ENCODE measurements around the gene EDRF1. TPM values are rescaled to one million over a fixed set of nuclear protein-coding genes. Genes with fewer than 3 reads are reported as not detected.

The EDRF1 gene
- total and polyA plus RNA-seq, 10 of the 15 experiments (the other 5 are each of a cell fraction or from before 2014, with no cell fraction given), result 16.8 to 99.7 (median 42.9) TPM

- Histone ChIP-seq H3K27me3 (replicated peaks in 1 of 2; ENCODE audit: control insufficient read depth in 2 of 2, insufficient read depth in 2 of 2, low read length in 1 of 2) (no peaks in the 10 kb centered on the region), H3K36me3 (ENCODE audit: control insufficient read depth in 2 of 2, insufficient read depth in 2 of 2, low read length in 1 of 2) (no peaks in the 10 kb centered on the region), H3K9me3 (replicated peaks; ENCODE audit: control insufficient read depth, insufficient read depth, low read length) (no peaks in the 10 kb centered on the region), H2AFZ (ENCODE audit: control insufficient read depth, low read depth, low read length) (no peak overlapping the region), H4K20me1 (ENCODE audit: control insufficient read depth, insufficient read depth) (no peaks in the 10 kb centered on the region; the same call in 1 of the 2 replicates), H3K4me3 (no peak overlapping the region), H3K4me1 (ENCODE audit: control insufficient read depth, insufficient read depth, low read length) (no peaks in the 10 kb centered on the region), H3K79me2 (ENCODE audit: control insufficient read depth, insufficient read depth, low read length) (no peaks in the 10 kb centered on the region), H3K27ac (ENCODE audit: control insufficient read depth, insufficient read depth) (no peak overlapping the region), H3K9ac (ENCODE audit: control insufficient read depth, insufficient read depth, low read length) (no peak overlapping the region), H3K4me2 (ENCODE audit: control insufficient read depth, insufficient read depth) (no peak overlapping the region)
- ChIA-PET POLR2A (no interaction called here), CTCF (no interaction called here), RAD21 (ENCODE audit: unreplicated experiment) (interaction anchor here (1.5 to 1.7 kb wide), 2 partner anchors 10 to 15 kb away, joined by 4 to 7 read pairs; partner anchors contain the start of gene EDRF1), SMC1A (ENCODE audit: uncharacterized antibody, unreplicated experiment) (interaction anchor here (1.2 to 1.4 kb wide), 4 partner anchors 12 to 22 kb away, joined by 3 to 5 read pairs (median 4); no protein-coding TSS in a partner anchor)
- no peak for FAIRE-seq
- ATAC-seq, result peak; percentile 62
- intact Hi-C loops (cut with micrococcal nuclease; ENCODE audit: unreplicated experiment), result no loop called here
- WGBS (ENCODE audit: insufficient coverage, insufficient replicate concordance, low lambda C conversion rate, missing lambda C conversion rate), result 10% methylated on average over 5 of the region's 5 CpGs
- in situ Hi-C loops (cut with MboI), result loop anchor here (10.0 kb wide), 1 partner anchor 336 kb away; no protein-coding TSS in a partner anchor
- peak; percentile 27 for DNase-seq (ENCODE audit: low read depth, low spot score)
- no TSS peak for BruUV-seq (replicated peaks)
- TF ChIP-seq KLF5 (IDR thresholded peaks at IDR 0.05; ENCODE audit: partially characterized antibody) (no peak), ZBTB4 (CRISPR knock-in tag; IDR thresholded peaks at IDR 0.05) (no peak), EED (IDR thresholded peaks at IDR 0.05; ENCODE audit: low read depth) (no peak), BRCA1 (IDR thresholded peaks at IDR 0.05; ENCODE audit: low read depth, low read length) (no peak), BCL11A (IDR thresholded peaks at IDR 0.05; ENCODE audit: low read depth, low read length) (no peak), POLR2AphosphoS2 (IDR thresholded peaks at IDR 0.05; ENCODE audit: low read depth, low read length) (no peak), ASH2L (IDR thresholded peaks at IDR 0.05; ENCODE audit: borderline replicate concordance, low read depth) (no peak), HDAC6 (IDR thresholded peaks at IDR 0.05; ENCODE audit: unreplicated experiment) (no peak), BCL3 (IDR thresholded peaks at IDR 0.05; ENCODE audit: borderline replicate concordance, insufficient read depth, low read depth, low read length, poor library complexity, severe bottlenecking) (no peak), PML (IDR thresholded peaks at IDR 0.05; ENCODE audit: low read length) (no peak), NRF1 (conservative IDR thresholded peaks at IDR 0.05; ENCODE audit: low read depth, low read length) (no peak), STAT1 (conservative IDR thresholded peaks at IDR 0.05) (no peak), RCOR1 (conservative IDR thresholded peaks at IDR 0.05; ENCODE audit: low read depth, low read length) (no peak), ZBTB33 (IDR thresholded peaks at IDR 0.05) (no peak), IKZF1 (conservative IDR thresholded peaks at IDR 0.05) (peak; percentile 47; the same call in 1 of the 2 replicates), IKZF2 (IDR thresholded peaks at IDR 0.05) (peak; percentile 46; a peak in 2 of 4 replicates), ZNF24 (IDR thresholded peaks at IDR 0.05) (0 out of 2 replicates have a peak, but pooled peaks have one; percentile 17), MYC (IDR thresholded peaks at IDR 0.05; ENCODE audit: insufficient read depth, insufficient read length, insufficient replicate concordance, low read length, severe bottlenecking) (no peak), ATF7 (IDR thresholded peaks at IDR 0.05; ENCODE audit: low read depth) (0 out of 2 replicates have a peak, but pooled peaks have one; percentile 41)
Observed at GRCh38 chr10:125708971-125709503, 10.5 kb upstream of the EDRF1 start.

Data from GM12878 (cell line).